22Rv1 (cell line): ENCODE results near the gene TK1.

ENCODE experiments used
- CTCF ChIP-seq: fragments of 450-650 bp; IDR thresholded peaks from 2 replicates; pipeline ENCODE4 v1.5.1; 2017; ENCODE audit warnings: mild to moderate bottlenecking
- ZFX ChIP-seq: fragments of 450-650 bp; IDR thresholded peaks from 2 replicates; pipeline ENCODE4 v1.6.1; 2017; ENCODE audit warnings: antibody characterized with exemption, borderline replicate concordance

GRCh38 chr17:78159575-78160158 lies 27.2 kb downstream of the TK1 start:
- TF ChIP-seq CTCF: no peak
- TF ChIP-seq ZFX: no peak
